Stimulated activated naive CD8-positive, alpha-beta T cell treated with anti-CD3 and anti-CD28 coated beads, Interleukin-15, amount 100 ng/mL, for 72 hours (primary cell): Measurements from ENCODE around the gene NPIPA7.
"Not testable (repeated sequence)": the region's sequence is repeated elsewhere in the genome, so short reads cannot be mapped to it uniquely, and the experiment has no call there.

Source experiments
- ATAC-seq: fragments of 150-1000 bp; cut with Tn5 transposase; 2 replicates; pipeline ENCODE4 v1.10.0; 2021; ENCODE audit warnings: mild to moderate bottlenecking, moderate library complexity
- DNase-seq, 2 donors: peaks; one replicate each; pipeline ENCODE4 v3.0.0; 2021 to 2022
- H3K27ac Mint-ChIP-seq, 2 donors: one replicate each; pipeline ENCODE4 v1.8.0; 2022; ENCODE audit warnings: mild to moderate bottlenecking in 2 of 2, mixed read lengths in 2 of 2, moderate library complexity in 2 of 2
- H3K27me3 Mint-ChIP-seq: one replicate; pipeline ENCODE4 v1.8.0; 2022; ENCODE audit warnings: mixed read lengths
- H3K4me1 Mint-ChIP-seq: one replicate; pipeline ENCODE4 v1.8.0; 2022; ENCODE audit warnings: mild to moderate bottlenecking, mixed read lengths
- H3K4me3 Mint-ChIP-seq, 2 donors: one replicate each; pipeline ENCODE4 v1.8.0; 2022; ENCODE audit warnings: mild to moderate bottlenecking in 2 of 2, mixed read lengths in 2 of 2, moderate library complexity in 1 of 2
- H3K9me3 Mint-ChIP-seq, 2 donors: one replicate each; pipeline ENCODE4 v1.8.0; 2022; ENCODE audit warnings: mixed read lengths in 2 of 2

NPIPA7 gene

GRCh38 chr16:16402333-16402732 lies 23.4 kb downstream of the NPIPA7 start:
- not testable (repeated sequence) for H3K27me3 Mint-ChIP-seq, H3K9me3 Mint-ChIP-seq, H3K4me1 Mint-ChIP-seq, H3K4me3 Mint-ChIP-seq, ATAC-seq, H3K27ac Mint-ChIP-seq, DNase-seq

- ATAC-seq, H3K4me3 Mint-ChIP-seq, H3K27me3 Mint-ChIP-seq, H3K27ac Mint-ChIP-seq, H3K4me1 Mint-ChIP-seq, DNase-seq, H3K9me3 Mint-ChIP-seq: not testable (repeated sequence)
Observed at GRCh38 chr16:16404283-16404682, 25.3 kb downstream of the NPIPA7 start.

GRCh38 chr16:16405421-16405820 lies 26.5 kb downstream of the NPIPA7 start:
- H3K9me3 Mint-ChIP-seq, H3K4me1 Mint-ChIP-seq, DNase-seq, H3K27ac Mint-ChIP-seq, H3K27me3 Mint-ChIP-seq, ATAC-seq, H3K4me3 Mint-ChIP-seq: not testable (repeated sequence)

- H3K27ac Mint-ChIP-seq, H3K4me3 Mint-ChIP-seq, DNase-seq, H3K9me3 Mint-ChIP-seq, ATAC-seq, H3K4me1 Mint-ChIP-seq, H3K27me3 Mint-ChIP-seq: not testable (repeated sequence)
Observed at GRCh38 chr16:16408430-16408829, 29.5 kb downstream of the NPIPA7 start.

GRCh38 chr16:16413773-16414172 lies 34.8 kb downstream of the NPIPA7 start:
- not testable (repeated sequence) for DNase-seq, H3K27me3 Mint-ChIP-seq, ATAC-seq, H3K4me3 Mint-ChIP-seq, H3K27ac Mint-ChIP-seq, H3K4me1 Mint-ChIP-seq, H3K9me3 Mint-ChIP-seq

- H3K27ac Mint-ChIP-seq, H3K4me3 Mint-ChIP-seq, DNase-seq, H3K27me3 Mint-ChIP-seq, H3K9me3 Mint-ChIP-seq, H3K4me1 Mint-ChIP-seq, ATAC-seq: not testable (repeated sequence)
Observed at GRCh38 chr16:16417071-16417470, 38.1 kb downstream of the NPIPA7 start.

- not testable (repeated sequence) for H3K27ac Mint-ChIP-seq, ATAC-seq, H3K4me1 Mint-ChIP-seq, H3K9me3 Mint-ChIP-seq, H3K27me3 Mint-ChIP-seq, DNase-seq, H3K4me3 Mint-ChIP-seq
Observed at GRCh38 chr16:16417914-16418544, 39.1 kb downstream of the NPIPA7 start.

- ATAC-seq, H3K27me3 Mint-ChIP-seq, DNase-seq, H3K9me3 Mint-ChIP-seq, H3K27ac Mint-ChIP-seq, H3K4me3 Mint-ChIP-seq, H3K4me1 Mint-ChIP-seq: not testable (repeated sequence)
Observed at GRCh38 chr16:16420515-16420914, 41.6 kb downstream of the NPIPA7 start.

- not testable (repeated sequence) for ATAC-seq, H3K27ac Mint-ChIP-seq, H3K4me3 Mint-ChIP-seq, DNase-seq, H3K9me3 Mint-ChIP-seq, H3K27me3 Mint-ChIP-seq, H3K4me1 Mint-ChIP-seq
Observed at GRCh38 chr16:16425146-16425545, 46.2 kb downstream of the NPIPA7 start.

- not testable (repeated sequence) for H3K9me3 Mint-ChIP-seq, H3K4me1 Mint-ChIP-seq, H3K27me3 Mint-ChIP-seq, H3K27ac Mint-ChIP-seq, H3K4me3 Mint-ChIP-seq, ATAC-seq, DNase-seq
Observed at GRCh38 chr16:16431135-16431534, 52.2 kb downstream of the NPIPA7 start.

- not testable (repeated sequence) for H3K9me3 Mint-ChIP-seq, H3K4me1 Mint-ChIP-seq, DNase-seq, ATAC-seq, H3K27ac Mint-ChIP-seq, H3K27me3 Mint-ChIP-seq, H3K4me3 Mint-ChIP-seq
Observed at GRCh38 chr16:16434711-16435110, 55.8 kb downstream of the NPIPA7 start.

GRCh38 chr16:16441401-16441800 lies 62.5 kb downstream of the NPIPA7 start:
- H3K9me3 Mint-ChIP-seq, H3K27ac Mint-ChIP-seq, H3K4me1 Mint-ChIP-seq, H3K4me3 Mint-ChIP-seq, DNase-seq, ATAC-seq, H3K27me3 Mint-ChIP-seq: not testable (repeated sequence)
